Fibroblast of peridontal ligament (primary cell): ENCODE results near the gene PGLYRP1.

ENCODE experiments used
- DNase-seq: peaks from one replicate; pipeline ENCODE4 v3.0.0-alpha.2; 2010; ENCODE audit errors: extremely low read depth

PGLYRP1 gene

GRCh38 chr19:46000491-46001246 lies 22.2 kb downstream of the PGLYRP1 start:
- DNase-seq = no peak

- DNase-seq = peak; percentile 10
These were observed 23.2 kb downstream of the PGLYRP1 start for GRCh38 chr19:45999653-46000121.

GRCh38 chr19:45998834-45999233 lies 24.0 kb downstream of the PGLYRP1 start:
- DNase-seq = no peak

GRCh38 chr19:45996933-45997332 lies 25.9 kb downstream of the PGLYRP1 start:
- DNase-seq = no peak

GRCh38 chr19:45995715-45996385 lies 27.0 kb downstream of the PGLYRP1 start:
- peak; percentile 26 for DNase-seq

GRCh38 chr19:45994998-45995714 lies 27.7 kb downstream of the PGLYRP1 start, which contains the start of gene CCDC61:
TSS of gene CCDC61 (plus strand) at chr19:45995467. CDS start at chr19:46003019, 7,552 bp downstream.
- peak; percentile 100 for DNase-seq

- DNase-seq = no peak
These were observed 28.3 kb downstream of the PGLYRP1 start for GRCh38 chr19:45994456-45994997.

- DNase-seq = no peak
These were observed 32.6 kb downstream of the PGLYRP1 start for GRCh38 chr19:45990113-45990728.

- DNase-seq = no peak
These were observed 37.5 kb downstream of the PGLYRP1 start for GRCh38 chr19:45985321-45985720.

GRCh38 chr19:45981350-45981749 lies 41.5 kb downstream of the PGLYRP1 start:
- DNase-seq = no peak

- no peak for DNase-seq
These were observed 44.7 kb downstream of the PGLYRP1 start for GRCh38 chr19:45978156-45978555.

GRCh38 chr19:45976178-45976577 lies 46.7 kb downstream of the PGLYRP1 start:
- peak; percentile 3 for DNase-seq

- DNase-seq = no peak
These were observed 47.4 kb downstream of the PGLYRP1 start for GRCh38 chr19:45975306-45976070.

- no peak for DNase-seq
These were observed 49.1 kb downstream of the PGLYRP1 start, which contains the start of gene NOVA2 for GRCh38 chr19:45973553-45974338. TSS of gene NOVA2 (minus strand) at chr19:45973865. CDS start at chr19:45973351, 514 bp downstream.

GRCh38 chr19:45972947-45973540 lies 49.8 kb downstream of the PGLYRP1 start:
- no peak for DNase-seq

GRCh38 chr19:45972081-45972946 lies 50.5 kb downstream of the PGLYRP1 start:
- DNase-seq = no peak

- no peak for DNase-seq
These were observed 51.5 kb downstream of the PGLYRP1 start for GRCh38 chr19:45971260-45971902.

GRCh38 chr19:45969676-45970075 lies 53.2 kb downstream of the PGLYRP1 start:
- no peak for DNase-seq
